ENCODE measurements around the gene FOCAD. TPM values are rescaled to one million over a fixed set of nuclear protein-coding genes. Genes with fewer than 3 reads are reported as not detected.

The FOCAD gene
- total RNA-seq, 1 experiment from 2014 or later: 40.7 TPM

DNA sequence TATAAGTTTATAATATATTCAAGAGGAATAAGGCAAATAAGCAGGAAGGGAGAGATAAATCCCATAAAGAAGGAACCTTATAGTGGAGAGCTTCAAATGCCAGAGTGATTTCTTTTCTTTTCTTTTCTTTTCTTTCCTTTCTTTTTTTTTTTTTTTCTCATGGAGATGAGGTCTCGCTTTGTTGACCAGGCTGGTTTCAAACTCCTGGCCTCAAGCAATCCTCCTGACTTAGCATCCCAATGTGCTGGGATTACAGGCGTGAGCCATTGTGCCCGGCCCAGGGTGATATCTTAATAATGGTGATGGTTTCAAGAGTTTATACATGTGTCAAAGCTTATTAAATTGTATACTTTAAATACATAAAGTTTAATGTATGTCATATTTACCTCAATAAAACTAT, 19.6 kb upstream of the FOCAD start:
- ChIA-PET POLR2A (no interaction called here), RAD21 (ENCODE audit: low non-redundant PET in 1 of 2, low total read pairs in 2 of 2, uncharacterized antibody in 2 of 2, unreplicated experiment in 2 of 2) (no interaction called here), CTCF (no interaction called here)
- peaks cover under 1% of the 10 kb centered on the region; the same call in 1 of the 2 replicates for H3K9me2 ChIP-seq (ENCODE audit: insufficient read depth)
- no TSS peak for BruUV-seq (replicated peaks)
- peaks cover 0 to 2% of the 10 kb centered on the region in 2 experiments; a peak in 1 of 4 replicates for H3K4me1 ChIP-seq (ENCODE audit: control insufficient read depth in 1 of 2, insufficient read depth in 2 of 2, low read length in 2 of 2)
- H2AFZ ChIP-seq (ENCODE audit: low read depth, low read length, poor library complexity, severe bottlenecking): no peak overlapping the region
- TF ChIP-seq YY1 (IDR thresholded peaks at IDR 0.05; ENCODE audit: extremely low read depth, insufficient replicate concordance, low read depth, low read length) (no peak), POLR2A (IDR thresholded peaks at IDR 0.05; ENCODE audit: borderline replicate concordance, extremely low read depth, insufficient read depth, insufficient read length) (no peak), FOSL1 (IDR thresholded peaks at IDR 0.05; ENCODE audit: low read depth) (no peak)
- TF ChIP-seq, protein P1, sequence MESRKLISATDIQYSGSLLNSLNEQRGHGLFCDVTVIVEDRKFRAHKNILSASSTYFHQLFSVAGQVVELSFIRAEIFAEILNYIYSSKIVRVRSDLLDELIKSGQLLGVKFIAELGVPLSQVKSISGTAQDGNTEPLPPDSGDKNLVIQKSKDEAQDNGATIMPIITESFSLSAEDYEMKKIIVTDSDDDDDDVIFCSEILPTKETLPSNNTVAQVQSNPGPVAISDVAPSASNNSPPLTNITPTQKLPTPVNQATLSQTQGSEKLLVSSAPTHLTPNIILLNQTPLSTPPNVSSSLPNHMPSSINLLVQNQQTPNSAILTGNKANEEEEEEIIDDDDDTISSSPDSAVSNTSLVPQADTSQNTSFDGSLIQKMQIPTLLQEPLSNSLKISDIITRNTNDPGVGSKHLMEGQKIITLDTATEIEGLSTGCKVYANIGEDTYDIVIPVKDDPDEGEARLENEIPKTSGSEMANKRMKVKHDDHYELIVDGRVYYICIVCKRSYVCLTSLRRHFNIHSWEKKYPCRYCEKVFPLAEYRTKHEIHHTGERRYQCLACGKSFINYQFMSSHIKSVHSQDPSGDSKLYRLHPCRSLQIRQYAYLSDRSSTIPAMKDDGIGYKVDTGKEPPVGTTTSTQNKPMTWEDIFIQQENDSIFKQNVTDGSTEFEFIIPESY (IDR thresholded peaks at IDR 0.05; ENCODE audit: extremely low read depth, insufficient replicate concordance, low read length): no peak
- no peaks in the 10 kb centered on the region for H3K36me3 ChIP-seq (ENCODE audit: control insufficient read depth in 1 of 2, insufficient read depth in 2 of 2, low read length in 2 of 2)
- no peaks in the 10 kb centered on the region for H4K20me1 ChIP-seq (ENCODE audit: insufficient read depth)
- ATAC-seq (no peak), DNase-seq (ENCODE audit: low read depth, low spot score) (no peak)
- intact Hi-C loops (cut with micrococcal nuclease): no loop called here
- H3K4me3 ChIP-seq (replicated peaks in 1 of 2; ENCODE audit: low read depth in 1 of 2, low read length in 2 of 2): no peak overlapping the region
- 0 out of 2 replicates have a peak, but pooled peaks cover 3% of the 10 kb centered on the region for H3K79me2 ChIP-seq (ENCODE audit: insufficient read depth, low read length)
- H3K27me3 ChIP-seq (ENCODE audit: insufficient read depth, low read length): no peaks in the 10 kb centered on the region
- no peak overlapping the region for H3K27ac ChIP-seq (ENCODE audit: low read depth, low read length)
- no peak overlapping the region for H3K9ac ChIP-seq (ENCODE audit: low read length)
- no peak overlapping the region for H3K4me2 ChIP-seq (ENCODE audit: low read length)
- no peaks in the 10 kb centered on the region for H3K9me3 ChIP-seq (ENCODE audit: control insufficient read depth in 1 of 2, insufficient read depth in 1 of 2, low read depth in 1 of 2, low read length in 2 of 2)

DNA sequence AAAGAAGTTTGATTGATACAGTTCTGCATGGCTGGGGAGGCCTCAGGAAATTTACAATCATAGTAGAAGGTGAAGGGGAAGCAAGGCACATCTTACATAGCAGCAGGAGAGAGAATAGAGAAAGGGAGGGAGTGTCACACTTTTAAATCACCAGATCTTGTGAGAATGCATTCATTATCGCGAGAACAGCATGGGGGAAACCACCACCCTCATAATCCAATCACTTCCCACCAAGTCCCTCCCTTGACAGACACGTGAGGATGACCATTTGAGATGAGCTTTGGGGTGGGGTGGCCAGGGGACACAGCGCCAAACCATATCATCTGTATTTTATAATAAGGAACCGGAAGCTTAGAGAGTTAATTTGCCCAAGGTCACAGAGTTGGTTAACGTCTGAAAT, 13.7 kb upstream of the FOCAD start:
- RAD21 ChIA-PET (ENCODE audit: low non-redundant PET in 1 of 2, low total read pairs in 2 of 2, uncharacterized antibody in 2 of 2, unreplicated experiment in 2 of 2): no interaction called here
- Histone ChIP-seq H3K9ac (ENCODE audit: low read length) (no peak overlapping the region), H3K36me3 (ENCODE audit: control insufficient read depth in 1 of 2, insufficient read depth in 2 of 2, low read length in 2 of 2) (no peaks in the 10 kb centered on the region), H2AFZ (ENCODE audit: low read depth, low read length, poor library complexity, severe bottlenecking) (no peak overlapping the region), H3K4me3 (replicated peaks in 1 of 2; ENCODE audit: low read depth in 1 of 2, low read length in 2 of 2) (no peak overlapping the region), H4K20me1 (ENCODE audit: insufficient read depth) (no peaks in the 10 kb centered on the region), H3K9me2 (ENCODE audit: insufficient read depth) (no peaks in the 10 kb centered on the region), H3K4me1 (ENCODE audit: control insufficient read depth in 1 of 2, insufficient read depth in 2 of 2, low read length in 2 of 2) (no peaks in the 10 kb centered on the region), H3K79me2 (ENCODE audit: insufficient read depth, low read length) (no peaks in the 10 kb centered on the region), H3K27me3 (ENCODE audit: insufficient read depth, low read length) (no peaks in the 10 kb centered on the region), H3K27ac (ENCODE audit: low read depth, low read length) (no peak overlapping the region), H3K9me3 (ENCODE audit: control insufficient read depth in 1 of 2, insufficient read depth in 1 of 2, low read depth in 1 of 2, low read length in 2 of 2) (no peaks in the 10 kb centered on the region), H3K4me2 (ENCODE audit: low read length) (no peak overlapping the region)
- DNase-seq (ENCODE audit: low read depth, low spot score): no peak
- BruUV-seq (replicated peaks): no TSS peak
- TF ChIP-seq, protein P2, sequence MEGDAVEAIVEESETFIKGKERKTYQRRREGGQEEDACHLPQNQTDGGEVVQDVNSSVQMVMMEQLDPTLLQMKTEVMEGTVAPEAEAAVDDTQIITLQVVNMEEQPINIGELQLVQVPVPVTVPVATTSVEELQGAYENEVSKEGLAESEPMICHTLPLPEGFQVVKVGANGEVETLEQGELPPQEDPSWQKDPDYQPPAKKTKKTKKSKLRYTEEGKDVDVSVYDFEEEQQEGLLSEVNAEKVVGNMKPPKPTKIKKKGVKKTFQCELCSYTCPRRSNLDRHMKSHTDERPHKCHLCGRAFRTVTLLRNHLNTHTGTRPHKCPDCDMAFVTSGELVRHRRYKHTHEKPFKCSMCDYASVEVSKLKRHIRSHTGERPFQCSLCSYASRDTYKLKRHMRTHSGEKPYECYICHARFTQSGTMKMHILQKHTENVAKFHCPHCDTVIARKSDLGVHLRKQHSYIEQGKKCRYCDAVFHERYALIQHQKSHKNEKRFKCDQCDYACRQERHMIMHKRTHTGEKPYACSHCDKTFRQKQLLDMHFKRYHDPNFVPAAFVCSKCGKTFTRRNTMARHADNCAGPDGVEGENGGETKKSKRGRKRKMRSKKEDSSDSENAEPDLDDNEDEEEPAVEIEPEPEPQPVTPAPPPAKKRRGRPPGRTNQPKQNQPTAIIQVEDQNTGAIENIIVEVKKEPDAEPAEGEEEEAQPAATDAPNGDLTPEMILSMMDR (IDR thresholded peaks at IDR 0.05 in 2 of 3, conservative IDR thresholded peaks at IDR 0.05 in 1 of 3; ENCODE audit: borderline replicate concordance in 1 of 3, insufficient read depth in 1 of 3, low read depth in 2 of 3, low read length in 2 of 3): no peak
- TF ChIP-seq EGR1 (IDR thresholded peaks at IDR 0.05; ENCODE audit: low read depth) (no peak), ZFX (IDR thresholded peaks at IDR 0.05) (no peak), ZNF274 (IDR thresholded peaks at IDR 0.05; ENCODE audit: low read depth, low read length) (no peak), EZH2phosphoT487 (IDR thresholded peaks at IDR 0.05; ENCODE audit: borderline replicate concordance) (no peak), RAD21 (IDR thresholded peaks at IDR 0.05; ENCODE audit: low read depth) (no peak), CBX3 (IDR thresholded peaks at IDR 0.05; ENCODE audit: low read depth) (no peak), CEBPB (IDR thresholded peaks at IDR 0.05; ENCODE audit: low read depth) (no peak), POLR2A (IDR thresholded peaks at IDR 0.05; ENCODE audit: borderline replicate concordance, extremely low read depth, insufficient read depth, insufficient read length) (no peak), SIN3A (IDR thresholded peaks at IDR 0.05; ENCODE audit: low read depth) (no peak), FOSL1 (IDR thresholded peaks at IDR 0.05; ENCODE audit: low read depth) (no peak)
- TF ChIP-seq, protein P3, sequence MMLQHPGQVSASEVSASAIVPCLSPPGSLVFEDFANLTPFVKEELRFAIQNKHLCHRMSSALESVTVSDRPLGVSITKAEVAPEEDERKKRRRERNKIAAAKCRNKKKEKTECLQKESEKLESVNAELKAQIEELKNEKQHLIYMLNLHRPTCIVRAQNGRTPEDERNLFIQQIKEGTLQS (IDR thresholded peaks at IDR 0.05): no peak
- TF ChIP-seq, protein P4, sequence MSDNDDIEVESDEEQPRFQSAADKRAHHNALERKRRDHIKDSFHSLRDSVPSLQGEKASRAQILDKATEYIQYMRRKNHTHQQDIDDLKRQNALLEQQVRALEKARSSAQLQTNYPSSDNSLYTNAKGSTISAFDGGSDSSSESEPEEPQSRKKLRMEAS (IDR thresholded peaks at IDR 0.05): no peak
- intact Hi-C loops (cut with micrococcal nuclease): no loop called here
- CTCF ChIA-PET: no interaction called here
- POLR2A ChIA-PET: no interaction called here
- no peak for ATAC-seq

Data from HCT116 (cell line).